PFSK-1 (cell line): ENCODE results near the gene CIAO2B.

Experiments used
- FOXP2 ChIP-seq: optimal IDR thresholded peaks from 2 replicates; pipeline ENCODE3; 2011; ENCODE audit warnings: borderline replicate concordance, control low read depth, inconsistent platforms; ENCODE audit not compliant: insufficient read depth; ENCODE audit errors: extremely low read length, extremely low read depth
- POLR2AphosphoS5 ChIP-seq: IDR thresholded peaks from 2 replicates; pipeline ENCODE4 v1.6.1; 2012; ENCODE audit warnings: low read depth, mild to moderate bottlenecking, control low read depth, low read length, moderate library complexity
- REST ChIP-seq, 2 experiments: IDR thresholded peaks; 2 replicates each; pipeline versions ENCODE4 v1.6.1 to v1.8.0; 2011 to 2012; ENCODE audit warnings: low read depth in 2 of 2, low read length in 2 of 2, control low read depth in 1 of 2, inconsistent platforms in 1 of 2, mild to moderate bottlenecking in 1 of 2, moderate library complexity in 1 of 2; ENCODE audit not compliant: insufficient read depth in 1 of 2
- SIN3A ChIP-seq: IDR thresholded peaks from 2 replicates; pipeline ENCODE4 v1.6.1; 2012; ENCODE audit warnings: mild to moderate bottlenecking, low read length, moderate library complexity, borderline replicate concordance; ENCODE audit not compliant: insufficient read depth
- TAF1 ChIP-seq: IDR thresholded peaks from 2 replicates; pipeline ENCODE4 v1.6.1; 2012; ENCODE audit warnings: low read length, control low read depth, borderline replicate concordance; ENCODE audit not compliant: insufficient read depth

- TF ChIP-seq REST (IDR thresholded peaks at IDR 0.05; ENCODE audit: insufficient read depth in 1 of 2, low read depth in 2 of 2, low read length in 2 of 2) (no peak), TAF1 (no peak), POLR2AphosphoS5 (no peak), SIN3A (no peak), FOXP2 (no peak)
Measured at GRCh38 chr16:66958857-66959703, 24.9 kb upstream of the CIAO2B start.
